K562 (cell line): Measurements from ENCODE around the gene ZEB2. TPM values are rescaled to one million over a fixed set of nuclear protein-coding genes. Genes with fewer than 3 reads are reported as not detected.

ENCODE experiments used
- CBFA2T3 ChIP-seq: fragments of 450-650 bp; IDR thresholded peaks from 2 replicates; pipeline ENCODE4 v1.6.1; 2017
- EGR1 ChIP-seq: fragments of 450-650 bp; conservative IDR thresholded peaks from 2 replicates; pipeline ENCODE4 v1.6.1; 2017; ENCODE audit warnings: mild to moderate bottlenecking
- NBN ChIP-seq: fragments of 450-650 bp; IDR thresholded peaks from 2 replicates; pipeline ENCODE4 v1.6.1; 2016; ENCODE audit warnings: low read depth, mild to moderate bottlenecking
- POLR2G ChIP-seq: fragments of 200-400 bp; formaldehyde crosslinking; IDR thresholded peaks from 2 replicates; pipeline ENCODE4 v1.6.1; 2017; ENCODE audit warnings: low read depth, mild to moderate bottlenecking, antibody characterized with exemption, low read length, moderate library complexity
- RAD21 ChIP-seq, 2 experiments: fragments of 250-450 bp in 1 of 2; fragments of 450-650 bp in 1 of 2; sonication (Bioruptor Pico) in 1 of 2; formaldehyde crosslinking in 1 of 2; IDR thresholded peaks in 1 of 2; conservative IDR thresholded peaks in 1 of 2; 2 replicates each; pipeline versions ENCODE4 v1.4.0 to v1.8.0; 2020 to 2022; ENCODE audit warnings: mild to moderate bottlenecking in 2 of 2, moderate library complexity in 1 of 2
- RBM15 ChIP-seq: fragments of 200-400 bp; formaldehyde crosslinking; IDR thresholded peaks from 2 replicates; pipeline ENCODE4 v1.6.1; 2018; ENCODE audit warnings: mild to moderate bottlenecking, low read length, moderate library complexity; ENCODE audit not compliant: insufficient read depth
- RCOR1 ChIP-seq, 2 experiments: IDR thresholded peaks; 2 replicates each; pipeline ENCODE4 v1.6.1; 2012; ENCODE audit warnings: low read depth in 2 of 2, low read length in 2 of 2, borderline replicate concordance in 1 of 2, improper control_type of control experiment in 1 of 2
- SNIP1 ChIP-seq: fragments of 450-650 bp; IDR thresholded peaks from 2 replicates; pipeline ENCODE4 v1.7.1; 2017; ENCODE audit warnings: low read depth, mild to moderate bottlenecking
- TCF7L2 ChIP-seq: fragments of 150-350 bp; IDR thresholded peaks from 2 replicates; pipeline ENCODE4 v1.6.1; 2016; ENCODE audit warnings: low read depth, mild to moderate bottlenecking, low read length, moderate library complexity
- U2AF1 ChIP-seq: fragments of 200-400 bp; formaldehyde crosslinking; optimal IDR thresholded peaks from 2 replicates; pipeline ENCODE3; 2017; ENCODE audit warnings: mild to moderate bottlenecking, low read depth, low read length, moderate library complexity
- ZBTB17 ChIP-seq: fragments of 450-650 bp; formaldehyde crosslinking; IDR thresholded peaks from 2 replicates; pipeline ENCODE4 v1.4.0; 2020; ENCODE audit warnings: mild to moderate bottlenecking
- ZNF121 ChIP-seq: sonication (generic); formaldehyde crosslinking; conservative IDR thresholded peaks from 2 replicates; pipeline ENCODE4 v1.8.0; 2022; ENCODE audit warnings: missing genetic modification reagents
- ZNF217 ChIP-seq: sonication (generic); formaldehyde crosslinking; IDR thresholded peaks from 2 replicates; pipeline ENCODE4 v1.8.0; 2022; ENCODE audit warnings: mild to moderate bottlenecking, missing genetic modification reagents
- polyA plus RNA-seq, 8 experiments: library from polyadenylated mRNA; depleted of rRNA in 4 of 8; stranded (reverse) in 5 of 8; unstranded in 3 of 8; fragments of >200 nt; fragmentation: Nextera tagmentation in 2 of 8; fragmentation: Illumina TruSeq in 1 of 8; extraction: Ambion mirVana in 2 of 8; extraction: Trizol in 1 of 8; gene quantifications; 2 replicates each; pipeline versions ENCODE4 v1.2.1 to v1.2.3, GENCODE V29; 2011 to 2014; ENCODE audit warnings: inconsistent platforms in 1 of 8, missing spikeins in 1 of 8
- total RNA-seq, 7 experiments: library from RNA; depleted of rRNA in 6 of 7; stranded (reverse); fragments of >200 nt in 6 of 7; fragmentation: Illumina TruSeq in 2 of 7; extraction: Trizol in 2 of 7; gene quantifications; 2 replicates each; pipeline versions ENCODE4 v1.2.1 to v1.2.3, GENCODE V29; 2011 to 2021; ENCODE audit warnings: low replicate concordance in 1 of 7
- TF ChIP-seq, protein P1 (sequence below), 2 experiments: fragments of 450-650 bp; conservative IDR thresholded peaks; 2 replicates each; pipeline ENCODE4 v1.6.1; 2017; ENCODE audit warnings: mild to moderate bottlenecking in 2 of 2, moderate library complexity in 2 of 2
- TF ChIP-seq, protein P2 (sequence below): fragments of 250-450 bp; sonication (Bioruptor Pico); IDR thresholded peaks from 2 replicates; pipeline ENCODE4 v1.4.0; 2020; ENCODE audit warnings: mild to moderate bottlenecking
- TF ChIP-seq, protein P3 (sequence below), 2 experiments: IDR thresholded peaks in 1 of 2; conservative IDR thresholded peaks in 1 of 2; 2 replicates each; pipeline ENCODE4 v1.6.1; 2016; ENCODE audit warnings: low read depth in 2 of 2, mild to moderate bottlenecking in 1 of 2, missing compliant biosample characterization in 1 of 2, missing genetic modification characterization in 1 of 2, moderate library complexity in 1 of 2
- TF ChIP-seq, protein P4 (sequence below): fragments of 450-650 bp; IDR thresholded peaks from 2 replicates; pipeline ENCODE4 v1.6.1; 2017; ENCODE audit warnings: antibody characterized with exemption

ZEB2 gene
- total and polyA plus RNA-seq, 9 of the 15 experiments (the other 6 are each of a cell fraction or from before 2014, with no cell fraction given) = 15.1 to 113 (median 72.3) TPM

DNA sequence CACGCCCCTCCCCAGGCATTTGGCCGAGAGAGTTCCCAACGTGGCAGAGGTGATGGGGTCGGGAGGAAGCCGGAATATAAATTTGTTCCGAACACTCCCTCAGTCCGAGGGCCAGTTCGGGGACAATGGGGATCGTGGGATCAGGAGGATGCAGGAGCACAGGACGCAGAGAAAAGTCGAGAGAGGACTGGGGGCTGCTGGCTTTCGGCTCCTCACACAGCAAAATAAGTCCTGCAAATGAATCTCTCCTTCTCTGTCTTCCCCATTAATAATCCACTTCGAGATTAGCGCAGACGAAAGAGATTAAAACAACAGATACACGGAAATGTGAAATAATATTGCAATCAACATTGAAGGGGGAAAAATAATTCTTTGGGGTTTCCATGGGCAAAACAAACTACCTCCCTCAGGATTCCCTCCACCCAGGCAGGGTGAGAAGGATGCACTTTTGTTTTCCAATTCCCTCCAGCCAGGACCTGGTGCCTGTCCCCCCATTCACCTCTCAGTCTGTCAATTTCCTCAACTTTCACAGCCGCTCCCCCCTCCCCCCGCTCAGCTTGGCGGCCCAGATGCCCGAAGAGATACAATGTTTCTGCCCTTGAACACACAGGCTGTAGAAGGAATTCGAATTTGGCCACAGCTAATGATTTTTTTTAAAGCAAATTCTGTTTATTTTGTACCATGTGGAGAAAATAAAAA is 3.1 kb upstream of the ZEB2 start (continued):
- TF ChIP-seq, protein P1, sequence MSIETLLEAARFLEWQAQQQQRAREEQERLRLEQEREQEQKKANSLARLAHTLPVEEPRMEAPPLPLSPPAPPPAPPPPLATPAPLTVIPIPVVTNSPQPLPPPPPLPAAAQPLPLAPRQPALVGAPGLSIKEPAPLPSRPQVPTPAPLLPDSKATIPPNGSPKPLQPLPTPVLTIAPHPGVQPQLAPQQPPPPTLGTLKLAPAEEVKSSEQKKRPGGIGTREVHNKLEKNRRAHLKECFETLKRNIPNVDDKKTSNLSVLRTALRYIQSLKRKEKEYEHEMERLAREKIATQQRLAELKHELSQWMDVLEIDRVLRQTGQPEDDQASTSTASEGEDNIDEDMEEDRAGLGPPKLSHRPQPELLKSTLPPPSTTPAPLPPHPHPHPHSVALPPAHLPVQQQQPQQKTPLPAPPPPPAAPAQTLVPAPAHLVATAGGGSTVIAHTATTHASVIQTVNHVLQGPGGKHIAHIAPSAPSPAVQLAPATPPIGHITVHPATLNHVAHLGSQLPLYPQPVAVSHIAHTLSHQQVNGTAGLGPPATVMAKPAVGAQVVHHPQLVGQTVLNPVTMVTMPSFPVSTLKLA (conservative IDR thresholded peaks at IDR 0.05) = 0 out of 4 replicates have a peak, but pooled peaks of 1 of the 2 experiments have one; percentile 28
- TF ChIP-seq TCF7L2 (no peak), CBFA2T3 (peak; percentile 64), ZNF121 (CRISPR knock-in tag) (no peak), SNIP1 (no peak), U2AF1 (no peak), POLR2G (peak; percentile 24; the same call in 1 of the 2 replicates), ZBTB17 (CRISPR knock-in tag) (no peak), RBM15 (no peak), ZNF217 (no peak), RAD21 (CRISPR knock-in tag; conservative IDR thresholded peaks at IDR 0.05 in 1 of 2, IDR thresholded peaks at IDR 0.05 in 1 of 2) (no peak), NBN (no peak), EGR1 (no peak), RCOR1 (IDR thresholded peaks at IDR 0.05; ENCODE audit: borderline replicate concordance in 1 of 2, low read depth in 2 of 2, low read length in 2 of 2) (0 out of 4 replicates have a peak, but pooled peaks of 1 of the 2 experiments have one; percentile 15)
- TF ChIP-seq, protein P2, sequence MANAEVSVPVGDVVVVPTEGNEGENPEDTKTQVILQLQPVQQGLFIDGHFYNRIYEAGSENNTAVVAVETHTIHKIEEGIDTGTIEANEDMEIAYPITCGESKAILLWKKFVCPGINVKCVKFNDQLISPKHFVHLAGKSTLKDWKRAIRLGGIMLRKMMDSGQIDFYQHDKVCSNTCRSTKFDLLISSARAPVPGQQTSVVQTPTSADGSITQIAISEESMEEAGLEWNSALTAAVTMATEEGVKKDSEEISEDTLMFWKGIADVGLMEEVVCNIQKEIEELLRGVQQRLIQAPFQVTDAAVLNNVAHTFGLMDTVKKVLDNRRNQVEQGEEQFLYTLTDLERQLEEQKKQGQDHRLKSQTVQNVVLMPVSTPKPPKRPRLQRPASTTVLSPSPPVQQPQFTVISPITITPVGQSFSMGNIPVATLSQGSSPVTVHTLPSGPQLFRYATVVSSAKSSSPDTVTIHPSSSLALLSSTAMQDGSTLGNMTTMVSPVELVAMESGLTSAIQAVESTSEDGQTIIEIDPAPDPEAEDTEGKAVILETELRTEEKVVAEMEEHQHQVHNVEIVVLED (CRISPR knock-in tag) = no peak
- TF ChIP-seq, protein P3, sequence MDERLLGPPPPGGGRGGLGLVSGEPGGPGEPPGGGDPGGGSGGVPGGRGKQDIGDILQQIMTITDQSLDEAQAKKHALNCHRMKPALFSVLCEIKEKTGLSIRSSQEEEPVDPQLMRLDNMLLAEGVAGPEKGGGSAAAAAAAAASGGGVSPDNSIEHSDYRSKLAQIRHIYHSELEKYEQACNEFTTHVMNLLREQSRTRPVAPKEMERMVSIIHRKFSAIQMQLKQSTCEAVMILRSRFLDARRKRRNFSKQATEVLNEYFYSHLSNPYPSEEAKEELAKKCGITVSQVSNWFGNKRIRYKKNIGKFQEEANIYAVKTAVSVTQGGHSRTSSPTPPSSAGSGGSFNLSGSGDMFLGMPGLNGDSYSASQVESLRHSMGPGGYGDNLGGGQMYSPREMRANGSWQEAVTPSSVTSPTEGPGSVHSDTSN (CRISPR knock-in tag; IDR thresholded peaks at IDR 0.05; ENCODE audit: low read depth) = no peak
- TF ChIP-seq, protein P3 (tag; conservative IDR thresholded peaks at IDR 0.05; ENCODE audit: low read depth) = peak; percentile 32; the same call in 1 of the 2 replicates
- TF ChIP-seq, protein P4, sequence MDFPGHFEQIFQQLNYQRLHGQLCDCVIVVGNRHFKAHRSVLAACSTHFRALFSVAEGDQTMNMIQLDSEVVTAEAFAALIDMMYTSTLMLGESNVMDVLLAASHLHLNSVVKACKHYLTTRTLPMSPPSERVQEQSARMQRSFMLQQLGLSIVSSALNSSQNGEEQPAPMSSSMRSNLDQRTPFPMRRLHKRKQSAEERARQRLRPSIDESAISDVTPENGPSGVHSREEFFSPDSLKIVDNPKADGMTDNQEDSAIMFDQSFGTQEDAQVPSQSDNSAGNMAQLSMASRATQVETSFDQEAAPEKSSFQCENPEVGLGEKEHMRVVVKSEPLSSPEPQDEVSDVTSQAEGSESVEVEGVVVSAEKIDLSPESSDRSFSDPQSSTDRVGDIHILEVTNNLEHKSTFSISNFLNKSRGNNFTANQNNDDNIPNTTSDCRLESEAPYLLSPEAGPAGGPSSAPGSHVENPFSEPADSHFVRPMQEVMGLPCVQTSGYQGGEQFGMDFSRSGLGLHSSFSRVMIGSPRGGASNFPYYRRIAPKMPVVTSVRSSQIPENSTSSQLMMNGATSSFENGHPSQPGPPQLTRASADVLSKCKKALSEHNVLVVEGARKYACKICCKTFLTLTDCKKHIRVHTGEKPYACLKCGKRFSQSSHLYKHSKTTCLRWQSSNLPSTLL = no peak
